Fibroblast of skin of abdomen (primary cell): ENCODE data around the gene TMEM120A.

Experiments
- DNase-seq: peaks from one replicate; pipeline ENCODE4 v3.0.0-alpha.2; 2013

TMEM120A gene

GRCh38 chr7:75980430-75981202 lies 13.8 kb downstream of the TMEM120A start:
- DNase-seq: no peak

- DNase-seq: no peak
These were observed 14.5 kb downstream of the TMEM120A start for GRCh38 chr7:75979759-75980429.

DNA sequence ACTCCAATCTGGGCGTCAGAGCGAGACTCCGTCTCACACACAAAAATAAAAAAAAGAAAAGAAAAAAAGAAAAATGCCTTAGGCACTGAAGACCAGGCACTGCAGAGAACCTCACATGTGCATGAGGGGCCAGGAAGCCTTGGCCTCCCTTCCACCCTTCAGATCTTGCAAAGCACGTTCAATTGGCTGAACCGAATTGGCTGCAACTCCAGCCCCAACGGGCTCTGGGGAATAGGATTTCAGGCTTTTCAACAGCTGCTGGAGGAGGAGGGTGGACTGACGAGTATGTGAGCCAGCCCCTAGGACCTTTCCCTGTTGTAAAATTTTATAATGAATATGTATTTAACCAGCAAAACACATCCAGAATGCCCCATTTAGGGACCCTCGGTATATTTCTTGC lies 16.7 kb downstream of the TMEM120A start:
- DNase-seq: no peak

- no peak for DNase-seq
These were observed 22.2 kb downstream of the TMEM120A start for GRCh38 chr7:75971961-75972763.

DNA sequence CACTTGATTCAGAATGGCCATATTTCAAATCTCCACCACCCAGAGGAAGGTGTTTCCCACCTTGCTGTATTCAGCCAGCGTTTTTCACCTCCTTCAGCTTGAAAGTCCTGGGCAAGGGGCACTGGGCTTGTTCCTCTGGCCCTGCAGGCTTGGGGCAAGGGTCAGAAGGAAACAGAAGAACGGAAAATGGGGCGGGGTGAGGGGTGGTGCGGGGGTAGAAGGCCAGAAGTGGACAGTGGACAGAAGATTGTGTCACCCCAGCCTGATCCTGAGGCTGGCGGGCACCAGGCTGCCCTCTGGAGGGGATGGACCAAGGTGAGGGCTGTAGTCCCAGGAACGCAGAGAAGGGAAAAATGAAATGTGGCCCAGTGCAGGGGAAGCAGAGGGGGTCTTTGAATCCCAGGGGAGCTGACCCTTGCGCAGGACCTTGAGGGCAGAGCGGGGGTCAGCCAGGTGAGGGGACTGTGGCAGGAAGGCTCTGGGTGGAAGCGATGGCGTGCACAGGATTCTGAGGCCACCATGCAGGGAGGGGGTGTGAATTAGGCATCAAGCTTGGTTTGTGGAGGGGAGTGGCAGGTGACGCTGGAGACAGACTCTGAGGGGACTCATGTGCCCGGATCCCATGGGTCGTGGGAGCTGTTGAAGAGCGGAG lies 23.0 kb downstream of the TMEM120A start:
- DNase-seq: no peak

GRCh38 chr7:75969704-75970498 lies 24.5 kb downstream of the TMEM120A start:
- no peak for DNase-seq

- no peak for DNase-seq
These were observed 25.2 kb downstream of the TMEM120A start for GRCh38 chr7:75969182-75969581.

GRCh38 chr7:75968561-75969001 lies 25.8 kb downstream of the TMEM120A start:
- no peak for DNase-seq

DNA sequence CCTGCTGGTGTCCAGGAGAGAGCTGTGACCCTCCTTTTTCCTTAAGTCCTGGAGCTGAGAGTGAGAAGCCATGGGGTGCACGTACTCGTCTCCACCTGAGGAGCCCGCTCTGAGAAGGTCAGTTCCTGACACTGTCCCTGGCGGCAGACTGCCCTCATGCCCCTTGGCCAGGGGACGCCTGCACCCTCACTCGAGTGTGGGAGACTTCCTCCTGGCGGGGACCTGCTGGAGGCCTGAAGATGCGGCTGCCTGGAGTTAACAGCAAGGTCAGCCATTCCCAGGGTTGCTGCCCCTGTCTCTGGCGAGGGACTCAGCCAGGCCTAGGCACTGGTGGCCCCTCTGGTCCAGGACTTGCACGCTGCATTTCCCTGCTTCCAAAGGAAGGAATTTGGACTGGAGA lies 26.4 kb downstream of the TMEM120A start:
- DNase-seq: no peak

- no peak for DNase-seq
These were observed 26.9 kb downstream of the TMEM120A start for GRCh38 chr7:75967487-75967997.

- no peak for DNase-seq
These were observed 27.3 kb downstream of the TMEM120A start for GRCh38 chr7:75967055-75967454.

GRCh38 chr7:75966190-75966961 lies 28.0 kb downstream of the TMEM120A start:
- peak; percentile 45 for DNase-seq

GRCh38 chr7:75965617-75966016 lies 28.8 kb downstream of the TMEM120A start:
- DNase-seq: no peak

- no peak for DNase-seq
These were observed 30.9 kb downstream of the TMEM120A start for GRCh38 chr7:75963381-75963995.

DNA sequence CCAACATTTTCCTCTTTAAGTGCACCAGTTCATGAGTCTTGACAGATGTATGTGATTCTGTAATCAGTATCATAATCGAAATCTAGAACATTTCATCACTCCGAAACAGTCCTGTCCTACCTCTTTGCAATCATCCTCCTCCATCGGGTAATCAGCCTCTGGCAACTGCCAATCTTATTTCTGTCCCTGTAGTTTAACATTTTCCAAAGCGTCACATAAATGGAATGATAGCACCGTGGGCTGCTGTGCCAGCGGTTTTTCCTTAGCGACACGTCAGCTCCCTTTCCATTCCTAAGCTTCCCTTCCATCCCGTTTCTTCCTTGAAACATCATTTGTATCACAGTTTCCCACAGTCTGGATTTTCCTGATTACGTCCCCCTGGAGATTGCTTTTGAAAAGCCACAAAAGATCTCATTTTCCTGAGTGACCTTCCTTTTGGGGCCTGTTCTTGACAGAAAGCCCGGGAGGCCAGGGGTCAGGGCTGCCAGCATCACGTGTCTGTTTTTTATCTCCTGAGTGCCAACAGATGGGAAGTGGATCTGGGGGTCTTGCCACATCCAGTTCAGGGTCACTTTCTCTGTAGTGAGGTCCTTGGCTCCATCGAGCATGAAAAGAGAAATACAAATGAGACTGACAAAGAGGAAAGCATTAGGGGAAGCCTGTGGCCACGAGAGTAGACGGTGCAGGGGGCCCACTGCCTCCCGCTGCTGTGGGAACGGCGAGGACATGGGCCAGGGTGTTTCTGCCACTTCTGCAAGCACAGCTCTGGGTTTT lies 31.6 kb downstream of the TMEM120A start:
- DNase-seq: peak; percentile 71

- no peak for DNase-seq
These were observed 33.2 kb downstream of the TMEM120A start for GRCh38 chr7:75961218-75961617.

GRCh38 chr7:75960372-75960771 lies 34.0 kb downstream of the TMEM120A start:
- DNase-seq: no peak

GRCh38 chr7:75958802-75959543 lies 35.4 kb downstream of the TMEM120A start:
- DNase-seq: no peak
